OCI-M2 (cell line): ENCODE results near the gene GLRA3.
"Not testable (repeated sequence)": the region's sequence is repeated elsewhere in the genome, so short reads cannot be mapped to it uniquely, and the experiment has no call there.

Experiments
- DNase-seq: peaks from one replicate; lab custom pipeline; 2025; ENCODE audit not compliant: unreplicated experiment; lab: John Stamatoyannopoulos, UW

GLRA3 gene

DNA sequence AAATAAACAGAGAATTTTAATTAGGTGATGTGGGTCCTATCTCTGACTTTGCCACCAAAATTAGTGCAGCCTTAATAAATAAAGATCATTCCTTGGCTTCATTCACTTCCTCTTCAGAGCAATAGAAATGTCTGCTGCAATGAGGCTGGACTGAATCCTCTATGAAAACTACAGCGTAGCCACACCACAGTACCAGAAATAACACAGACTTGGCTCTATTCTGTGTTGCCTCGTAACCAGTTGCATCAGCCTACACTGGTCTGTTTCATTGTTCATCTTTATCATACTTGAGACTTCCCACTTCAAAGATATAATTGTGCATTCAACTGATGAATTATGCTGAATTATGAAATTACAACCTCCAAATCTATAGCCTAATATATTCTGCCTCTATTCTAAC, 15.8 kb downstream of the GLRA3 start:
- no peak for DNase-seq

DNA sequence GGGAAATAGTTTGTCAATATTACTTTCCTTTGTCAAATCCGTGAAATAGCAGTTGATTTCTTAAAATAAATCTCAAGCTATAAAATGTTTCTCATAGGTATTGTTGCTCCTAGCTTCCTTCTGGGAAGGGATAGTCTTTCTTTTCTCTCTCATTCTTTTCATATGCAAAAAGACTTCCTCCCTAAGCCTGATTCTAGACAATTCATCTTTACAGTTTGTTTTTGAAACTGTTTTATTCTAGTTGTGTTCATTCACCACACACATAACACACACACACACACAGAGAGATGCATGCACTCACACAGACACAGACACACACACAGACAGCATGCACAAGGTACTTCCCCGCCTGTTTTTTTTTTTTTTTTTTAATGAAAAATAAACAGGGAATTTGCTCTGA, 18.2 kb downstream of the GLRA3 start:
- DNase-seq = no peak

DNA sequence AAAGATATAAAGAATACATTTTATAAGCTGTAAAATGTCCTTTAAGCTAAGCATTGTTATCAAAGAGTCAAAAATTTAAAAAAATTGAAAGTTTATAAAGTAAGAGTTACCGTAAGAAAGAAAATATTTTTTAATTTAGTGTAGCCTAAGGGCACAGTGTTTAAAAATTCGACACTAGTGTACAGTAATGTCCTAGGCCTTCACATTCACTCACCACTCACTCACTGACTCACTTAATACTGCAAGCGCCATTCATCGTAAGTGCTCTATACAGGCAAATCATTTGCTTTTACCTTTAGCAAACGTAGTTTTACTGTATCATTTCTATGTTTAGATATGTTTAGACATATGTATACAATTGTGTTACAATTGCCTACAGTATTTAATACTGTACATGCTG, 20.2 kb downstream of the GLRA3 start:
- no peak for DNase-seq

DNA sequence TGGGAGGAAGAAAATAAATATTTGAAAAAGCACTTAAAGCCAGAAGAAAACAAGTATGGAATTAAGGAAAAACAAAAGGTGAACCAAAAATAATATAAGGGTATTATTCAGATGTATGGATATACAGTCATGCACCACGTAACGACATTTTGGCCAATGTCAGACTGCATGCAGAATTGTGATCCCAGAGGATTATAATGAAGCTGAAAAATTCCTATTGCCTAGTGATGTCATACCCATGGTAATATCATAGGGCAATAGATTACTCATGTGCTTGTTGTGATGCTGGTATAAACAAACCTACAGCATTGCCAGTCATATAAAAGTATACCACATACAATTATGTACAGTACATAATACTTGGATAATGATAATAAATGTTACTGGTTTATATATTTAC, 20.9 kb downstream of the GLRA3 start:
- DNase-seq = no peak

DNA sequence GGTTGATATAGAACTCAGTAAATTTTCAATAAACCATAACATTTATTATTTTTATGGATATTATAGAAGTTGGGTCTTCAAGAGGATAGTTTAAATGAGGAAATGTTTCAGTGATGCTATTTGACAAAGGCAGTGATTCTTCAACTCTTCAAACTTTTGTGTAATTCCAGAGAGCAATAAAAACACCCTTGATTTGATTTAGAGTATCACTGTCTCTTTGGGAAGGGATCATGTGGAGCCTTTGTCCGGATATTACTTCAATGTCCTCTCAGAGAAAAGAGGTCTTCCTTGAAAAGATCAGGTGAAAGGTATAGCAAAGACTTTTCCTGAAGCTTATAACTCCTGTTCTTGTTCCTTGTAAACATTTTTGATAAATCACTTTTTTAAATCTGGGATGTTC, 23.3 kb downstream of the GLRA3 start:
- DNase-seq = no peak

DNA sequence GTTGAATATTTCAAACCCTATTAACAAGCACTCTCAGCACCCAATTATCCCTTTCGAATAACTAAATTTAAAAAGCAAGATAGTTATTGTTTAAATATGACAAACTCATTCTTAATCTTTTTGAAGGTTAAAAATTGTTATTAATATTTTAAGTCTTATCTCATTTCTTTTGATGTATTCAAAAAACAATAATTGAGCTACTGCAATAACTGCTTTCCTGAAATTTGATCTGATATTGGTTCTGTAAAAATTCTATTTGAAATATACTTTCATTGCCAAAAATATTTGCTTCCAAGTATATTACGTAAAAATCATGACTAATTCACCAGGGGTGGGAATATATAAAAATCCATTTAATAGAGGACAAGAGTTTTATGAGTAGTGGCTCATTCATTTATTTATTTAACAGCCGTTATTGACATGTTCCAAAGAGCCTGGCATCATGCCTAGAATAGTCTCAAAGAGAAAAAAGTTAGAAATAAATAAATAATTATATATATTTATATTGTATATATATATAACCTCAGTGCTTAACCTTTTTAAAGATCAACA, 34.4 kb downstream of the GLRA3 start:
- no peak for DNase-seq

DNA sequence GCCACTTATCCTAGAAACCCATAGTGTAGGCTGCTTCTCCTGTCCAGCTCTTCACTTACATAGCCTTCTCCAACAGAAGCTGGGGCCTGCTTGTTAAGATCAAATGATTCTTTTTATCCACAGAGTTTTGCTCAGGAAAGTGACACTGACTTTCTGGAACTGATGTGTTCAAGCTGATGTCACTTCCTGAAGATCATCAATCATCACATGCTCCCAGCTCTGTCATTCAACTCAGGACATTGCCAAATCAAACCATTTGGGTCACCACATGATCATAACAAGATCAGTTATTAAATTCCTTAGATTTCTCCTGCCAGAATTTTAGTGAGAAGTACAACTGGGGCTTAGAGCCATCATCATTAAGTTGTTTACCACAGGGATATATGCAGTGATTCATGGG, 39.4 kb downstream of the GLRA3 start:
- DNase-seq = no peak

DNA sequence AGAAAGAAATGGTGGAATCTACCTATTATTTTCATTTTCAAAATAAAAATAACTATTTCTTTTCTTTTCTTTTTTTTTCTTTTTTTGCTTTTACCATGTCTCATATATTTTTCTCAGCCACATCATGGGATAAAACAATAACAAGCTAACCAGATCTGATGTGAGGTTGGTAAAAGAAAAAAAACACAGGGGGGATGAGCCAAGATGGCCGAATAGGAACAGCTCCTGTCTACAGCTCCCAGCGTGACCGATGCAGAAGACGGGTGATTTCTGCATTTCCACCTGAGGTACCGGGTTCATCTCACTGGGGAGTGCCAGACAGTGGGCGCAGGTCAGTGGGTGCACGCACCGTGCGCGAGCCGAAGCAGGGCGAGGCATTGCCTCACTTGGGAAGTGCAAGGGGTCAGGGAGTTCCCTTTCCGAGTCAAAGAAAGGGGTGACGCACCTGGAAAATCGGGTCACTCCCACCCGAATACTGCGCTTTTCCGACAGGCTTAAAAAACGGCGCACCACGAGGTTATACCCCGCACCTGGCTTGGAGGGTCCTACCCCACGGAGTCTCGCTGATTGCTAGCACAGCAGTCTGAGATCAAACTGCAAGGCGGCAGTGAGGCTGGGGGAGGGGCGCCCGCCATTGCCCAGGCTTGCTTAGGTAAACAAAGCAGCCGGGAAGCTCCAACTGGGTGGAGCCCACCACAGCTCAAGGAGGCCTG, 50.6 kb downstream of the GLRA3 start:
- DNase-seq = not testable (repeated sequence)

DNA sequence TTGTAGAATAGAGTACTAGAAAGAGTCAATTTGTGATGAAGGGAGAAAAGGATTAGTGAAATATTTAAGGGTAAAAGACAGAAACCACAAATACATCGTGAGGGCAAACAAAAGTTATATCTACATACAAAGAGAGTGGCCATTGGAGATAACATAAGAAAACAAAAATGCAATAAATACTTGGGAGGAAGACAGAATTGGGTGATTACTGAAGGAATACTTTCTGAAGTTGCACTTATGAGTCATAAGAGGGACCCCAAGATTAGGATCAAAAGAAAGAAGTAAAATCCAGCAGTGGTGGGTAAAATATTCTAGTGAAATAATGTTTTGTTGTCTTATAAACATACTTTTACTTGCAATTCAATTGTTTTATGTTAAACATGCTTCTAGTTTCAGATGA, 53.7 kb downstream of the GLRA3 start:
- no peak for DNase-seq

DNA sequence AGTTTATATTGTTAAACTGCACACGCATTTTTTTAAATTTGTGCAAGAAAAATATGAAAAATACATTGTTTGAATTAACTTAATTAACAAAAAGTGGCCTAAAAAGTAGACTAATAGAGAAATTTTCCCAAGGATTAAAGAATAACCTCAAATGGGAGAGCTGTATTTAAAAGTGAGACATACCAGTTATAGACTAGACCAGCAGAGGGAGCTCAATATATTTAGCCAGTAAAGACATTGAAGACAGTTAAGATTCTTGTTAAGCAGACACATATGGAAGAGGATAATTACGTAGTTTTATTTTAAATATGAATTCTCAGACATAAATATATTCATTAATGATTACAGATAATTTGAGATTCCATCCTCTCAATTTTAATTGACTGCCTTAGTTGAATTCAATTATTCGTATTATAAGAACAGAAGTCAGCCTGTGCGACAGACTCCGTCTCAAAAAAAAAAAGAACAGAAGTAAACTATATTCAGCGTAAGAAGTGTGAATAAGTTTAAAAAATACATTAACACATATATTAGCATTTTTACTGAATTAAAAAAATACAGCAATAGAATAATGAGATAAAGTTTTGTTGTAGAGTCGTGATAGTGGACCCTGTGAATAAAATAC, 64.8 kb downstream of the GLRA3 start:
- DNase-seq = peak; percentile 7

DNA sequence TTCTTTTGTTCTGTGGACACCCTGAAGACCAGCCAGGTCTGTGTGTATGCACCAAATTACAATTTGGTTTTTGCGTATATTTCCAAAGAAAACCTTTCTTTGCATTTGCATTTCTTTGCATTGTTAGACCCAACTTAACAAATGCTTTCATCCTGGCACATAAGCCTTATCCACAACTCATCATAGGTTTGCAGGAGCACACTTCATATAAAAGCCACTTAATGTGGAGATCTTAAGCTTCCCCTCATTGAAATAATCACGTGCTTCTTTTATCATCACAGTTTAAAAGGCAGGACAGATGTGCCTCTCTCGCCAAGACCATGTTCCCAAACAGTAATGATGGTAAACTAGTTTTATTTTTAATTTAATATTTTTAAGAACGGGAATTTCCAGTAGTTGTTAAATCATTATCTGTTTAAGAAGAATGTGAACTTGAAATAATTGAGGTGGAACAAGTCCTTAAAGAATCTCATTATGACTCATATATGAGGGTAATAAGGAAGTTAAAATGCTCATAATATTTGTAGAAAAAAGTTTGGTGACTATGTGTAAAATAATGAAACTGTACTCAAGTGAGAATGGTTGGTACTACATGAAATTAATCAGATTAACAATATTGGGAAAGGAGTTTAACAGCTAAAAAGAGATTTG, 65.5 kb downstream of the GLRA3 start:
- no peak for DNase-seq

DNA sequence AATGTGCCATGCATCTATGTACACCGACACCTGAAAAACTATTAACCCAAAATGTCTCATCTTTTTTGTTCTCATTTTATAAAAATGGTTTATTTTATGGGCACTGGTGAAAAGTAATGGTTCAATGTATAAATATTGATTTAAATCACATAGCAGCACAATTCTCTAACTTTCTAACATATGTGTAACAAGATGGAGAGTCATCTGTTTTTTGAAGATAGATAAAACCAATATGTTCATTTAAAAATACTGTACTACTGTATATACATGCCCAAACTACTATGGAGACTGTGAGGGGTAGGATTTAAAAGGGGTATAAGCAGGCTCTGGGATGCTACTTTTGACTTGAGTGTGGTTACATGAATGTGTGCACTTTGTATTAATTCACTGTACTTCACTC, 67.6 kb downstream of the GLRA3 start:
- DNase-seq = no peak

DNA sequence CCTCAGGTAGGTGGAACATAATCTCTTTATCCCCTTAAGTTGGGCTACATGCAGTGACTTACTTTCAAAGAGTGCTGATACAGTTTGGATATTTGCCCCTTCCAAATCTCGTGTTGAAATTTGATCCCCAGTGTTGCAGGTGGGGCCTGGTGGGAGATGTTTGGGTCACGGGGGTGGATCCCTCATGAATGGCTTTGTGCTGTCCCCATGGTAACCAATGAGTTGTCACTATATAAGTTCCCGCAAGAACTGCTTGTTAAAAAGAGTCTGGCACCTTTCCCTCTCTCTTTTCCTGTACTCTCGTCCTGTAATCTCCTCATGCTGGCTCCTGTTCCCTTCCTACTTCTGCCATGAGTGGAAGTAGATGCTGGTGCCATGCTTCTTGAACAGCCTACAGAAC, 71.3 kb downstream of the GLRA3 start:
- no peak for DNase-seq

DNA sequence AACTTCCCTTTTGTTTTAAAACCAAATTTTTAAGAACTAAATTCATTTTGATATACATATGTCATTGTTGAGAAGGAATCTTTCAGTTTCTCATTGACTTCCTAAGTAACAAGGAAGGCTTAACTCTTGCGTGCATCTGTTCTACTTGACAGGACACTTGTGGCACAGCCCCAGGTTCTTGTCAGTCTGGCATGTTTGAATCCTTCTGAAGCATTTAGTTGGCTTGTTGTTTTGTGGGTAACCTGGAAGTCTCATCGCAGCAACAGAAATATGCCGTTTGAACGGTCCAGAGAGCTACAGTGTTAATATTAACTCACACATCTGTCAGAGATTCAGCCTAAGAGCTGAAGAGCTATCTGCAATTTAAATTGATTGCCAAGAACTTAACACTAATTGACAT, 76.0 kb downstream of the GLRA3 start:
- no peak for DNase-seq

DNA sequence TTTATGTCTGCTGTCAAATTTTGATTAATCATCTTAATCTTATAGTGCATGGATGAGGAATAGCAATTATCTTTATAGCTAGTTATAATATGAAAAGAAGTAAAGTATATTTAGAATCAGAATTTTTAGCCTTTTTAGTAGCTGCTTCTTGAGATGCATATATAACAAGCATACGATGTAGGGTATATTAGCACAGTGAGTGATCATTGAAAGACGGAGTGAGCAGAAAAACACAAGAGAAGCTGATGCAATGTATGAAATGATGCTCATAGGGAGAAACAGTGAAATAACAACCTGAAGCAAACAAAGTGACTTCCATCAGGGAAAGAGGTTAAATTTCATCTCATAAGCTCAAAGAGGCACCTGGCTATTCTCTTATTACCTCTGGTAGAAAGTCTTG, 77.0 kb downstream of the GLRA3 start:
- DNase-seq = no peak

DNA sequence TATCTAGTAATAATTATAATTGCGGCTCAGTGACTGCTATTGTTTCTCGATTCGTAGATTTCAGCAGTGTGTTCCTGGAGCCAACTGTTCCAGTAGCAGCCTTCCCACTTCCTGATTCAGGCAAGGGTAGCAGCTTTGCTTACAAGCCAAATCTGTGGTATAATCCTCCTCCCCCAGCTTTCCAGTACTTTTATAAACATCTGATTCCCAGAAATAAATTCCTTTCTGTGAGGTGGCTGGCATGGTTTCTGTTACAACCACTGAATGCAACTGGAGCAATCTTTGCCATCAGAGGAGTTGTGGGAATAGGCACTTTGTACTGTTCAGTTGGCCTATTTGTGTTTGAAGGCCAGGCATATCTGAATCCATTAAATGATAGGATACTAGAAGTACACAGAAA, 80.0 kb downstream of the GLRA3 start:
- no peak for DNase-seq

DNA sequence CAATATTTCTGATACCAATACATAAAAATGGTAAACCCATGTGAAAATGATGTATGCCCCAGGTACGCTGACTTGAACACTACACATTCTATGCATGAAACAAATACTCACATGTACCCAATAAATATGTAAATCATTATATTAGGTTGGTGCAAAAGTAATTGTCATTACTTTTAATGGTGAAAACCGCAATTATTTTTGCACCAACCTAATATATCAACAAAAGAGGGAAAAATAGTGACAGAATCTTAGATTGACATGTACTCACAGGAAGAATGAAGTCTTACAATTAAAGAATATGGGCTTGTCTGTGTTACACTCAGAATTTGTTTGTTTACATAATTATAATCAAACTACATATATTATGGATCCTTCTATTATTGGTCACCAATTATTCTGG, 82.3 kb downstream of the GLRA3 start:
- DNase-seq = no peak

DNA sequence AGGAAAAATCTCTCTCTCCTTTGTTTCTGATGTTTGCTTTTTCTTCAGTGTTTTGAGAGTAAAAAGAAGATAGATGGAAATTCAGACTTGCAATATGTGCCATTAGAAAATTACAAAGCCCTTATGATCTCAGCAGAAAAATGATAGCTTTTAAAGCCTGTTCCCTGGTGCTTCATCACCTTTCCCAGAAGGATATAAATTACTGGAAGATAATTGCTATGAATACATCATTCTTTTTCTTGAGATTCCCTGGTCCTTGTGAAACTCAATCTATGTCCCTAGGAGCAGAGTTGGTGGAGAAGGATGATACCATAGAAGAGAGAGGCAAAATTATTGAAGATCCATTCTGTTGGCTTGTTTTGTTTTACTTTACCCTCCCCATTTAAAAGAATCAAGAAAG, 86.5 kb downstream of the GLRA3 start:
- no peak for DNase-seq

DNA sequence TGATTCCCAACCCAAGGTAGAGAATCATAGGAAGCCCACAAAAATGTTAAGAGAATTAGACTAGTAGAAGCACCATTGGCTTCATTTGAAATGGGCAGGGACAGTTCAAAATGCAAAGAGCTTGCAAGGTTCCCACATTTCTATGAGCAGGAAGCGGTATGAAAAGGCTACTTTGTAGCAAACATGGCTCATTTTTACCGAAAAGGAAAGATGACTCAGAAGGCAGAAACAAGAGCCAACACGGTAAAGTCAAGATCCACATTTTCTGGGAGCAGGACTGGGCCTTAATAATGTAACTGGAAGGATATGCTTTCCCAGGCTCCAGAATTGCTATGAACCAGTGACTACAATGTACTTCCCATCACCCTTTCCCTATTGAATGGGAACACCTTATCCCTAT, 89.5 kb downstream of the GLRA3 start:
- DNase-seq = no peak

DNA sequence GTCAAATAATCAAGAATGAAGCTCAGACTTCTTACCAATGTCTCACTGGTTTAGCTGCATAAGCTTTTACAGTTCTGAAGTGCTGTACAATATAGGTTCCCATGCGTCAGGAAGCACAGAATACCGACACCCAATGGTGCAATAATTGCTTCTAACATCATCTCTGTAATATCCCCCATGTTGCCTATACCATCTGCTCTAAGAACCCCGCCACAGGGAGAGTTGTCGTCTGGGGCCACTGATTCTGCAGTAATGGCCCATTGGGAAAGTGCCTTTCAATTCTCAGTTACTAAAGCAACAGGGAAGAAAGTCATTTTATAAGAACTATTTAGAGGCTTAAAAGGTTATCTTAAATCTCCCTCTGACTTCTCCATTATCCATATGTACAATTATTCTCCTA, 94.9 kb downstream of the GLRA3 start:
- no peak for DNase-seq

DNA sequence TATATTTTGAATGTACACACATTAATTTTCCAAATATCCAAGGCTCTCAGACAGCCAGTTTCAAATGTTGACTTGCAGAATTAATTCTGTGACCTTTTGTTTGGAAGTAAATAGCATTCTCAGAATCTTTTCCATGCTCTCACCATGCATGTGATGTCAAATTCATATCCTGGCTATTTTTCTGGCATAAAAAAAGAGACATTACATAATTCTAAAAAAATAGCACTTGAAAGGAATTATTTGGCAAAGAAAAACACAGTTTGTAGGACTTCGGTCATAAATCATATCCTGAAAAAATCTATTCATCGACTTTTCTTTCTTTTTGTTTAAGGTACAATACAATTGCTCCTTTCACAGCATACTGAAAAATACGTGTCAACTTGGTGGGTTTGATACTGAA, 111.2 kb downstream of the GLRA3 start:
- no peak for DNase-seq

DNA sequence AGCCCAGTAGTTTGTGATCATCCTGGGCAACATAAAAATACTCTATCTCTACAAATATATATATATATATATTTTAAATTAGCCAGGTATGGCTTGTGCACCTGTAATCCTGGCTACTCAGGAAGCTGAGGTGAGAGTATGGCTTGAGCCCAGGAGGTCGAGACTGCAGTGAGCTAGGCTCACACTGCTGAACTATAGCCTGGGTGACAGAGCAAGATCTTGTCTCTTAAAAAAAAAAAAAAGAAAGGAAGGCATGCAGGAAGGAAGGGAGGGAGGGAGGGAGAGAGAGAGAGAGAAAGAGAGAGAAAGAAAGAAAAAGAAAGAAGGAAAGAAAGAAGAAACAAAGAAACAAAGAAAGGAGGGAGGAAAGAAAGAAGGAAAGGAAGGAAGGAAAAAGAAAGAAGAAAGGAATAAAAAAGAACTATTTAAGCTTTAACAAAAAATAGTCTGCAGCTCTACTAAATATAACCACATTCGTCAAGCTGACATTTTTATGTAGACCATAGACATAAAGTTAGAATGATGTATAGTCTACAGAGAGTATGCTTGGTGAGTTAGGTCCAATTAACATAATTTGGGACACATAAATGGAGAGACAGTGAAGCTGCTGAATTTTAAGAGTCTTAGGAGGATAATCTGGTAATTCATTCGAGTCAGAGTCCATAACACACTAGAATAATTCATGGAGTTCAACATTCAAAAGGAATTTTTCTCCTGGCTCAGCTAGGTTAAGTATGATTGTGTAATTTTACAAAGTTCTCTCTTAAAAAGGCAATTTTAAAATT, 111.9 kb downstream of the GLRA3 start:
- no peak for DNase-seq
